Omental fat pad (tissue), 4 donors: Measurements from ENCODE around the gene AMZ2. TPM values are rescaled to one million over a fixed set of nuclear protein-coding genes. Genes with fewer than 3 reads are reported as not detected.
A peak's percentile ranks its signal among the peaks of the same experiment; 100 is the strongest.

Experiments
- ATAC-seq: fragments of 150-250 bp; one replicate; pipeline ENCODE4 v1.9.1; 2016; ENCODE audit warnings: mild to moderate bottlenecking, moderate library complexity; ENCODE audit not compliant: low FRiP score
- DNase-seq: peaks from one replicate; pipeline ENCODE4 v3.0.0-alpha.2; 2019; ENCODE audit warnings: low spot score
- CTCF ChIP-seq, 3 donors: fragments of 450-650 bp; IDR thresholded peaks; one replicate each; pipeline ENCODE4 v1.5.1; 2016 to 2017; ENCODE audit warnings: antibody characterized with exemption in 3 of 3, mild to moderate bottlenecking in 3 of 3, moderate library complexity in 2 of 3
- total RNA-seq, 4 donors: library from RNA; depleted of rRNA; stranded (reverse); fragments of >200 nt; gene quantifications; one replicate each; pipeline ENCODE4 v1.1.0, GENCODE V29; 2016

The AMZ2 gene
- total RNA-seq, 4 donors from 2014 or later, result 26.6 to 59.6 (median 48.1) TPM

GRCh38 chr17:68238164-68238870 lies 9.5 kb upstream of the AMZ2 start:
- DNase-seq, result no peak
- TF ChIP-seq CTCF (IDR thresholded peaks at IDR 0.05), result no peak
- no peak for ATAC-seq

- ATAC-seq (no peak), DNase-seq (no peak)
- no peak for TF ChIP-seq CTCF (IDR thresholded peaks at IDR 0.05)
Measured at GRCh38 chr17:68238871-68239253, 9.0 kb upstream of the AMZ2 start.

GRCh38 chr17:68239632-68240366 lies 8.0 kb upstream of the AMZ2 start:
- DNase-seq (no peak), ATAC-seq (no peak)
- TF ChIP-seq CTCF (IDR thresholded peaks at IDR 0.05), result no peak

- DNase-seq (no peak), ATAC-seq (no peak)
- no peak for TF ChIP-seq CTCF (IDR thresholded peaks at IDR 0.05)
Measured at GRCh38 chr17:68246271-68247028, 1.4 kb upstream of the AMZ2 start.

- peak; percentile 76 for ATAC-seq
- no peak for DNase-seq
- no peak for TF ChIP-seq CTCF (IDR thresholded peaks at IDR 0.05)
Measured at GRCh38 chr17:68248199-68248825, 469 bp downstream of the AMZ2 start.

- no peak for DNase-seq
- no peak for TF ChIP-seq CTCF (IDR thresholded peaks at IDR 0.05)
- ATAC-seq, result no peak
Measured at GRCh38 chr17:68248891-68249290, 1.0 kb downstream of the AMZ2 start.
